Activated B cell treated with CpG ODN at 0.5 μM for 24 hours (primary cell): ENCODE results near the gene TPRKB. TPM values are rescaled to one million over a fixed set of nuclear protein-coding genes. Genes with fewer than 3 reads are reported as not detected.
"Not testable (repeated sequence)": the region's sequence is repeated elsewhere in the genome, so short reads cannot be mapped to it uniquely, and the experiment has no call there.

ENCODE experiments used
- ATAC-seq: fragments of 200-7000 bp; cut with Tn5 transposase; one replicate; pipeline ENCODE4 v1.10.0; 2021; ENCODE audit warnings: low read depth, mild to moderate bottlenecking, moderate library complexity
- CTCF ChIA-PET: fragments of 350-600 bp; sonication (Branson Sonifier 250); formaldehyde crosslinking; loops from one replicate; lab custom pipeline; 2021; ENCODE audit warnings: antibody characterized with exemption; lab: Charles Lee
- POLR2A ChIA-PET: fragments of 350-600 bp; sonication (Branson Sonifier 250); formaldehyde crosslinking; loops from one replicate; lab custom pipeline; 2021; ENCODE audit warnings: antibody characterized with exemption; lab: Charles Lee
- DNase-seq: peaks from one replicate; pipeline ENCODE4 v3.0.0; 2022
- H3K27ac Mint-ChIP-seq: one replicate; pipeline ENCODE4 v1.8.0; 2020; ENCODE audit warnings: mixed read lengths
- H3K27me3 Mint-ChIP-seq: one replicate; pipeline ENCODE4 v1.8.0; 2021; ENCODE audit warnings: mixed read lengths
- H3K36me3 Mint-ChIP-seq: one replicate; pipeline ENCODE4 v1.8.0; 2021; ENCODE audit warnings: low read depth, mixed read lengths
- H3K4me1 Mint-ChIP-seq: one replicate; pipeline ENCODE4 v1.8.0; 2021; ENCODE audit warnings: mixed read lengths
- H3K4me3 Mint-ChIP-seq: one replicate; pipeline ENCODE4 v1.8.0; 2020; ENCODE audit warnings: mild to moderate bottlenecking, mixed read lengths
- H3K9me3 Mint-ChIP-seq: one replicate; pipeline ENCODE4 v1.8.0; 2020; ENCODE audit warnings: mixed read lengths
- CTCF ChIP-seq: fragments of 200-600 bp; IDR thresholded peaks from one replicate; pipeline ENCODE4 v1.8.0; 2022; ENCODE audit warnings: antibody characterized with exemption, mild to moderate bottlenecking
- intact Hi-C: fragments of 100-400 bp; cut with micrococcal nuclease; formaldehyde crosslinking; loops from one replicate; pipeline ENCODE4 v1.15.1; 2024
- total RNA-seq: library from RNA; stranded (reverse); gene quantifications from 2 replicates; pipeline ENCODE4 v1.2.3, GENCODE V29; 2022

Gene TPRKB
- total RNA-seq, 1 donor from 2014 or later, result 26.9 TPM

- no peaks in the 10 kb centered on the region for H3K4me1 Mint-ChIP-seq
- H3K9me3 Mint-ChIP-seq, result peaks cover 3% of the 10 kb centered on the region
- POLR2A ChIA-PET, result no interaction called here
- H3K36me3 Mint-ChIP-seq, result no peaks in the 10 kb centered on the region
- no peak for TF ChIP-seq CTCF
- peaks cover 12% of the 10 kb centered on the region for H3K27me3 Mint-ChIP-seq
- DNase-seq, result no peak
- H3K4me3 Mint-ChIP-seq, result no peak overlapping the region
- no peak overlapping the region for H3K27ac Mint-ChIP-seq
- CTCF ChIA-PET, result no interaction called here
- no peak for ATAC-seq
- intact Hi-C loops, result no loop called here
Measured at GRCh38 chr2:73718851-73719621, 18.1 kb downstream of the TPRKB start.

- no peak overlapping the region for H3K27ac Mint-ChIP-seq
- H3K9me3 Mint-ChIP-seq, result peaks cover 8% of the 10 kb centered on the region
Measured at GRCh38 chr2:73718421-73718820, 18.7 kb downstream of the TPRKB start.

GRCh38 chr2:73717695-73718094, 19.4 kb downstream of the TPRKB start:
- H3K27ac Mint-ChIP-seq, H3K36me3 Mint-ChIP-seq, H3K4me3 Mint-ChIP-seq, intact Hi-C loops, ATAC-seq, H3K9me3 Mint-ChIP-seq, CTCF ChIA-PET, POLR2A ChIA-PET, DNase-seq, H3K4me1 Mint-ChIP-seq: not testable (repeated sequence)
- H3K27me3 Mint-ChIP-seq, result peaks cover 17% of the 10 kb centered on the region

More at GRCh38 chr2:73718421-73718820, 18.7 kb downstream of the TPRKB start:
- Mint-ChIP-seq H3K4me3 (no peak overlapping the region), H3K4me1 (no peaks in the 10 kb centered on the region), H3K36me3 (peaks cover 4% of the 10 kb centered on the region), H3K27me3 (peaks cover 17% of the 10 kb centered on the region)
- CTCF ChIA-PET, result no interaction called here
- POLR2A ChIA-PET, result no interaction called here
- TF ChIP-seq CTCF, result no peak
- DNase-seq (no peak), ATAC-seq (no peak)
- intact Hi-C loops, result no loop called here

GRCh38 chr2:73717251-73717606, 19.9 kb downstream of the TPRKB start:
- TF ChIP-seq CTCF, result no peak
- POLR2A ChIA-PET, result no interaction called here
- Mint-ChIP-seq H3K4me1 (no peaks in the 10 kb centered on the region), H3K9me3 (peaks cover 8% of the 10 kb centered on the region), H3K4me3 (no peak overlapping the region), H3K27ac (no peak overlapping the region), H3K27me3 (peaks cover 17% of the 10 kb centered on the region), H3K36me3 (peaks cover 4% of the 10 kb centered on the region)
- intact Hi-C loops, result no loop called here
- DNase-seq (no peak), ATAC-seq (no peak)
- CTCF ChIA-PET, result no interaction called here

GRCh38 chr2:73716543-73717250, 20.4 kb downstream of the TPRKB start:
- TF ChIP-seq CTCF, result no peak
- DNase-seq (no peak), ATAC-seq (no peak)
- ChIA-PET CTCF (no interaction called here), POLR2A (no interaction called here)
- intact Hi-C loops, result no loop called here
- Mint-ChIP-seq H3K9me3 (peaks cover 8% of the 10 kb centered on the region), H3K27me3 (peaks cover 17% of the 10 kb centered on the region), H3K4me1 (no peaks in the 10 kb centered on the region), H3K4me3 (no peak overlapping the region), H3K36me3 (peaks cover 4% of the 10 kb centered on the region), H3K27ac (no peak overlapping the region)
